Parathyroid adenoma (tissue), 2 donors: ENCODE measurements around the gene RHEX.
"Not testable (repeated sequence)": the region's sequence is repeated elsewhere in the genome, so short reads cannot be mapped to it uniquely, and the experiment has no call there.

Experiments used
- H2AFZ ChIP-seq: fragments of 300-600 bp; sonication (generic); one replicate; pipeline ENCODE4 v1.7.0; 2017; ENCODE audit warnings: antibody characterized with exemption, mild to moderate bottlenecking
- H3K27ac ChIP-seq: fragments of 300-600 bp; sonication (generic); one replicate; pipeline ENCODE4 v1.7.0; 2017
- H3K27me3 ChIP-seq: fragments of 300-600 bp; sonication (generic); one replicate; pipeline ENCODE4 v1.7.0; 2017; ENCODE audit warnings: low read length; ENCODE audit not compliant: control insufficient read depth, insufficient read depth
- H3K36me3 ChIP-seq: fragments of 300-600 bp; sonication (generic); one replicate; pipeline ENCODE4 v1.7.0; 2017; ENCODE audit warnings: low read length; ENCODE audit not compliant: control insufficient read depth, insufficient read depth
- H3K4me1 ChIP-seq: fragments of 300-600 bp; sonication (generic); one replicate; pipeline ENCODE4 v1.7.0; 2017; ENCODE audit warnings: control low read depth
- H3K4me2 ChIP-seq: fragments of 300-600 bp; sonication (generic); one replicate; pipeline ENCODE4 v1.7.0; 2017; ENCODE audit warnings: low read length
- H3K4me3 ChIP-seq: fragments of 300-600 bp; sonication (generic); one replicate; pipeline ENCODE4 v1.7.0; 2017; ENCODE audit warnings: low read depth, low read length
- H3K79me2 ChIP-seq: fragments of 300-600 bp; sonication (generic); one replicate; pipeline ENCODE4 v1.7.0; 2017; ENCODE audit warnings: control low read depth
- H3K9ac ChIP-seq: fragments of 300-600 bp; sonication (generic); one replicate; pipeline ENCODE4 v1.7.0; 2017; ENCODE audit warnings: mild to moderate bottlenecking
- H3K9me3 ChIP-seq: fragments of 300-600 bp; sonication (generic); one replicate; pipeline ENCODE4 v1.7.0; 2017; ENCODE audit warnings: low read length; ENCODE audit not compliant: control insufficient read depth
- CTCF ChIP-seq: fragments of 300-600 bp; sonication (generic); IDR thresholded peaks from one replicate; pipeline ENCODE4 v1.7.0; 2017; ENCODE audit warnings: antibody characterized with exemption, mild to moderate bottlenecking
- donor health status: primary hyperparathyroidism.

Gene RHEX, protein sequence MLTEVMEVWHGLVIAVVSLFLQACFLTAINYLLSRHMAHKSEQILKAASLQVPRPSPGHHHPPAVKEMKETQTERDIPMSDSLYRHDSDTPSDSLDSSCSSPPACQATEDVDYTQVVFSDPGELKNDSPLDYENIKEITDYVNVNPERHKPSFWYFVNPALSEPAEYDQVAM

DNA sequence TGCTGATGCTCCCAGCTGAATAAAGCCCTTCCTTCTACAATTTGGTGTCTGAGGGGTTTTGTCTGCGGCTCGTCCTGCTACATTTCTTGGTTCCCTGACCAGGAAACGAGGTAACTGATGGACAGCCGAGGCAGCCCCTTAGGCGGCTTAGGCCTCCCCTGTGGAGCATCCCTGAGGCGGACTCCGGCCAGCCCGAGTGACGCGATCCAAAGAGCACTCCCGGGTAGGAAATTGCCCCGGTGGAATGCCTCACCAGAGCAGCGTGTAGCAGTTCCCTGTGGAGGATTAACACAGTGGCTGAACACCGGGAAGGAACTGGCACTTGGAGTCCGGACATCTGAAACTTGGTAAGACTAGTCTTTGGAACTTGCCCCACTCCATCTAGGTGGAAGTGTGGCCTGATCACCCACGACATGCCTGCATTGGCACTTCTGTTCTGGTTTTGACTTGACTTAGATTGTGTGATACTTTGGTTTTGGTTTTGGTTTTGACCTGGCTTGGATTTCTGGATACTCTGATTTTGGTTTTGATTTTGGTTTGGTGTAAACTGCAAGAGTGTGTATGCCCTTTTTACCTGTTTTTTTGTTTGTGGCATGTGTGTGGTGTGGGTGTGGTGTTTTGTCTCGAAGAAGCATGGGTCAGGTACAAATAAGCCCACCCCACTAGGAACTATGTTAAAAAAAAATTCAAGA, at the start of gene RHEX:
TSS of gene RHEX (plus strand) at position 255 of the 692 bp plus-strand sequence. CDS start 44,656 bp downstream, outside the sequence.
- not testable (repeated sequence) for H3K27ac ChIP-seq, H3K9me3 ChIP-seq, H3K9ac ChIP-seq, H3K27me3 ChIP-seq, H3K36me3 ChIP-seq, H3K4me3 ChIP-seq, H3K4me2 ChIP-seq, H2AFZ ChIP-seq, H3K4me1 ChIP-seq, H3K79me2 ChIP-seq

DNA sequence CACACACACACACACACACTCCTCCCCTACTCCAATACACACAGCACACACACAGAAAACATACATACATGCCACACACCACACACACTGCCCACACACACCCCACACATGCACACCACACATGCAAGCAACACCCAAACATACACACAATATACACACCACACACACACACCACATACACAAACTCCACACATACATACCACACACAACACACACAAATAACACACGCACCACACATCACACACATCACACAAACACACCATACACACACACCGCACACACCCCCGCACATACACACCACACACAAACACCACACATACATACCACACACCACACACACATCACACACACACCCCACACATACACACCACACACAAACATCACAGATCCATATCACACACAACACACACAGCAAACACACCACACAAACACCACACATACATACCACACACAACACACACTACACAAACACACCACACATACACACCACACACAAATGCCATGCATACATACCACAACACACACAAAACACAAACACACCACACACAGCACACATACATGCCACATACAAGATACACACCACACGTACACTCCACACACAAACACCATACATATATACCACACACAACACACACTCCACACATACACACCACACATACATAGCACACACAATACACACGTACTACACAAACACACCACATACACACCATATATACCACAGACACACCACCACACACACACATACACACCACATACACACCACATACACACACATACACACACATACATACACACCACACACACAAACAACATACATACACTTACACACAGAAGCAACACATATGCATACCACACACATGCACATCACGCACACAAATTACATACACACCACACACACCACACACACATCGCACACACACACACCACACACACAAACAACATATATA, 48.8 kb upstream of the RHEX start:
- H3K4me1 ChIP-seq = no peaks in the 10 kb centered on the region
- H3K4me2 ChIP-seq = no peak overlapping the region
- H3K79me2 ChIP-seq = no peaks in the 10 kb centered on the region
- TF ChIP-seq CTCF = no peak
- no peak overlapping the region for H3K4me3 ChIP-seq
- H2AFZ ChIP-seq = no peak overlapping the region
- H3K27ac ChIP-seq = no peak overlapping the region
- H3K9ac ChIP-seq = no peak overlapping the region
- no peaks in the 10 kb centered on the region for H3K9me3 ChIP-seq
- no peaks in the 10 kb centered on the region for H3K36me3 ChIP-seq
- H3K27me3 ChIP-seq = no peaks in the 10 kb centered on the region

- no peak overlapping the region for H3K9ac ChIP-seq
- H3K9me3 ChIP-seq = no peaks in the 10 kb centered on the region
- no peak overlapping the region for H3K4me2 ChIP-seq
- no peaks in the 10 kb centered on the region for H3K27me3 ChIP-seq
- H3K4me1 ChIP-seq = no peaks in the 10 kb centered on the region
- no peak overlapping the region for H3K27ac ChIP-seq
- TF ChIP-seq CTCF = no peak
- no peak overlapping the region for H3K4me3 ChIP-seq
- no peaks in the 10 kb centered on the region for H3K36me3 ChIP-seq
- H3K79me2 ChIP-seq = no peaks in the 10 kb centered on the region
- H2AFZ ChIP-seq = no peak overlapping the region
Measured at GRCh38 chr1:206004826-206005225, 48.1 kb upstream of the RHEX start.

GRCh38 chr1:206005234-206005633, 47.7 kb upstream of the RHEX start:
- no peak overlapping the region for H3K27ac ChIP-seq
- H3K9ac ChIP-seq = no peak overlapping the region
- H3K4me1 ChIP-seq = no peaks in the 10 kb centered on the region

More at GRCh38 chr1:206005234-206005633, 47.7 kb upstream of the RHEX start:
- H2AFZ ChIP-seq = no peak overlapping the region
- no peaks in the 10 kb centered on the region for H3K79me2 ChIP-seq
- H3K36me3 ChIP-seq = no peaks in the 10 kb centered on the region
- no peaks in the 10 kb centered on the region for H3K27me3 ChIP-seq
- H3K4me2 ChIP-seq = no peak overlapping the region
- H3K9me3 ChIP-seq = no peaks in the 10 kb centered on the region
- H3K4me3 ChIP-seq = no peak overlapping the region
- TF ChIP-seq CTCF = no peak
